ENCODE results near the gene ZSCAN21.

DNA sequence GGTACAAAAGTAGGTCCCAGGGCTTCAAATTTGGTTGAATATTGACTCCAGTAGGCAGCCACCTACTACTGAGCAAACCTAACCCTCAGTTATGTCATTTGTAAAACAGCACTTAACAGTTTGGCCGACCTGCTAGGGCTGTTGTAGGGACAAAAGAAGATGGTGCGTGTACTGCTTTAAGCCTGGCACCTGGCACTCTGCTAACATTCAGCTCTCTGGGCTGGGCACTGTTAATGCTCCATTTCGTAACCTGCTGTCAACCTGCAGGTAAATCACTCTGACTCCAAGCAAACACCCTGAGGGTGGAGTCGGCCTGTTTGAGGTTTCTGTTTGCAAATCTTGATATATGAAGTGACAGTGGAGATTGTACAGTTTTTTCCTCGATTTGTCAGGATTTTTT is 27.0 kb upstream of the ZSCAN21 start:
- TF ChIP-seq, protein P1, sequence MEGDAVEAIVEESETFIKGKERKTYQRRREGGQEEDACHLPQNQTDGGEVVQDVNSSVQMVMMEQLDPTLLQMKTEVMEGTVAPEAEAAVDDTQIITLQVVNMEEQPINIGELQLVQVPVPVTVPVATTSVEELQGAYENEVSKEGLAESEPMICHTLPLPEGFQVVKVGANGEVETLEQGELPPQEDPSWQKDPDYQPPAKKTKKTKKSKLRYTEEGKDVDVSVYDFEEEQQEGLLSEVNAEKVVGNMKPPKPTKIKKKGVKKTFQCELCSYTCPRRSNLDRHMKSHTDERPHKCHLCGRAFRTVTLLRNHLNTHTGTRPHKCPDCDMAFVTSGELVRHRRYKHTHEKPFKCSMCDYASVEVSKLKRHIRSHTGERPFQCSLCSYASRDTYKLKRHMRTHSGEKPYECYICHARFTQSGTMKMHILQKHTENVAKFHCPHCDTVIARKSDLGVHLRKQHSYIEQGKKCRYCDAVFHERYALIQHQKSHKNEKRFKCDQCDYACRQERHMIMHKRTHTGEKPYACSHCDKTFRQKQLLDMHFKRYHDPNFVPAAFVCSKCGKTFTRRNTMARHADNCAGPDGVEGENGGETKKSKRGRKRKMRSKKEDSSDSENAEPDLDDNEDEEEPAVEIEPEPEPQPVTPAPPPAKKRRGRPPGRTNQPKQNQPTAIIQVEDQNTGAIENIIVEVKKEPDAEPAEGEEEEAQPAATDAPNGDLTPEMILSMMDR (IDR thresholded peaks at IDR 0.05), result no peak
- TF ChIP-seq POLR2A (IDR thresholded peaks at IDR 0.05), result no peak

All from thyroid gland (tissue), 4 donors.